Stimulated activated CD8-positive, alpha-beta memory T cell treated with anti-CD3 and anti-CD28 coated beads, Interleukin-2, amount 100 ng/mL, for 48 hours (primary cell): ENCODE measurements around the gene CD72.
A peak's percentile ranks its signal among the peaks of the same experiment; 100 is the strongest.
"Not testable (repeated sequence)": the region's sequence is repeated elsewhere in the genome, so short reads cannot be mapped to it uniquely, and the experiment has no call there.

Experiments
- DNase-seq, 2 donors: peaks; one replicate each; pipeline ENCODE4 v3.0.0-alpha.2; 2020; ENCODE audit warnings: low read depth in 2 of 2

The CD72 gene

GRCh38 chr9:35593581-35593980 is 24.6 kb downstream of the CD72 start:
- no peak for DNase-seq

- not testable (repeated sequence) for DNase-seq
Observed at GRCh38 chr9:35588506-35588905, 29.7 kb downstream of the CD72 start.

- DNase-seq: not testable (repeated sequence)
Observed at GRCh38 chr9:35584681-35585080, 33.5 kb downstream of the CD72 start.

- not testable (repeated sequence) for DNase-seq
Observed at GRCh38 chr9:35583521-35583920, 34.7 kb downstream of the CD72 start.

GRCh38 chr9:35579659-35580227 is 38.5 kb downstream of the CD72 start:
- DNase-seq: not testable (repeated sequence)

- DNase-seq: peak in 1 of 2 donors; percentile 17
Observed at GRCh38 chr9:35579130-35579529, 39.1 kb downstream of the CD72 start.

- DNase-seq: no peak
Observed at GRCh38 chr9:35577486-35577885, 40.7 kb downstream of the CD72 start.

GRCh38 chr9:35575478-35575877 is 42.7 kb downstream of the CD72 start:
- DNase-seq: no peak

GRCh38 chr9:35574578-35575122 is 43.6 kb downstream of the CD72 start:
- DNase-seq: no peak

- DNase-seq: peak; percentile 37 to 43
Observed at GRCh38 chr9:35570709-35571504, 47.3 kb downstream of the CD72 start.

GRCh38 chr9:35569206-35569605 is 49.0 kb downstream of the CD72 start:
- no peak for DNase-seq

- DNase-seq: no peak
Observed at GRCh38 chr9:35568196-35568595, 50.0 kb downstream of the CD72 start.

- no peak for DNase-seq
Observed at GRCh38 chr9:35566417-35566816, 51.8 kb downstream of the CD72 start.

GRCh38 chr9:35564658-35565061 is 53.6 kb downstream of the CD72 start:
- DNase-seq: no peak

GRCh38 chr9:35563791-35564197 is 54.4 kb downstream of the CD72 start:
- no peak for DNase-seq

GRCh38 chr9:35562895-35563780 is 55.1 kb downstream of the CD72 start:
- no peak for DNase-seq

- no peak for DNase-seq
Observed at GRCh38 chr9:35561468-35562261, 56.5 kb downstream of the CD72 start.

- no peak for DNase-seq
Observed at GRCh38 chr9:35560625-35561337, 57.4 kb downstream of the CD72 start.
